HG03060 (cell line): ENCODE results near the gene NUP133.
"Not testable (repeated sequence)": the region's sequence is repeated elsewhere in the genome, so short reads cannot be mapped to it uniquely, and the experiment has no call there.

Source experiments
- ATAC-seq: cut with Tn5 transposase; IDR thresholded peaks from one replicate; pipeline ENCODE4 v1.9.1; 2021; ENCODE audit warnings: low read depth, moderate number of reproducible peaks; ENCODE audit not compliant: unreplicated experiment

Gene NUP133

GRCh38 chr1:229425564-229426159 is 82.5 kb downstream of the NUP133 start:
- ATAC-seq: no peak

- no peak for ATAC-seq
Measured at GRCh38 chr1:229420765-229421164, 87.4 kb downstream of the NUP133 start.

- ATAC-seq: no peak
Measured at GRCh38 chr1:229420224-229420623, 87.9 kb downstream of the NUP133 start.

GRCh38 chr1:229418586-229418985 is 89.6 kb downstream of the NUP133 start:
- not testable (repeated sequence) for ATAC-seq

GRCh38 chr1:229412810-229413209 is 95.3 kb downstream of the NUP133 start:
- ATAC-seq: not testable (repeated sequence)

- ATAC-seq: no peak
Measured at GRCh38 chr1:229412056-229412455, 96.1 kb downstream of the NUP133 start.

- ATAC-seq: no peak
Measured at GRCh38 chr1:229411434-229412055, 96.6 kb downstream of the NUP133 start.

- ATAC-seq: no peak
Measured at GRCh38 chr1:229410692-229411433, 97.3 kb downstream of the NUP133 start.

GRCh38 chr1:229410370-229410691 is 97.8 kb downstream of the NUP133 start:
- ATAC-seq: no peak

- no peak for ATAC-seq
Measured at GRCh38 chr1:229409616-229410369, 98.3 kb downstream of the NUP133 start.

- no peak for ATAC-seq
Measured at GRCh38 chr1:229408458-229409037, 99.6 kb downstream of the NUP133 start.

- ATAC-seq: no peak
Measured at GRCh38 chr1:229407206-229408026, 100.7 kb downstream of the NUP133 start.

GRCh38 chr1:229406798-229407197 is 101.3 kb downstream of the NUP133 start:
- ATAC-seq: no peak

- ATAC-seq: no peak
Measured at GRCh38 chr1:229403573-229403972, 104.6 kb downstream of the NUP133 start.

- no peak for ATAC-seq
Measured at GRCh38 chr1:229402993-229403392, 105.1 kb downstream of the NUP133 start.

- ATAC-seq: not testable (repeated sequence)
Measured at GRCh38 chr1:229402329-229402728, 105.8 kb downstream of the NUP133 start.

- ATAC-seq: no peak
Measured at GRCh38 chr1:229397762-229398161, 110.4 kb downstream of the NUP133 start.

GRCh38 chr1:229396585-229397206 is 111.4 kb downstream of the NUP133 start:
- no peak for ATAC-seq

GRCh38 chr1:229394517-229394916 is 113.6 kb downstream of the NUP133 start:
- ATAC-seq: not testable (repeated sequence)

GRCh38 chr1:229392936-229393335 is 115.2 kb downstream of the NUP133 start:
- no peak for ATAC-seq
